KMS-11 (cell line): ENCODE data around the gene GMPR.

ENCODE experiments used
- H2AFZ ChIP-seq: fragments of 200-600 bp; sonication (generic); 2 replicates; pipeline ENCODE4 v1.6.1; 2016; ENCODE audit warnings: antibody characterized with exemption, mixed run types, low read depth
- H3K27ac ChIP-seq: fragments of 200-600 bp; sonication (generic); 2 replicates; pipeline ENCODE4 v1.6.1; 2016; ENCODE audit warnings: mild to moderate bottlenecking, mixed run types
- H3K27me3 ChIP-seq: fragments of 200-600 bp; sonication (generic); 2 replicates; pipeline ENCODE4 v1.6.1; 2017; ENCODE audit warnings: mild to moderate bottlenecking, low read depth, mixed run types, moderate library complexity; ENCODE audit not compliant: insufficient read depth
- H3K36me3 ChIP-seq: fragments of 200-600 bp; sonication (generic); 2 replicates; pipeline ENCODE4 v1.6.1; 2017; ENCODE audit warnings: mild to moderate bottlenecking, mixed run types; ENCODE audit not compliant: insufficient read depth
- H3K4me1 ChIP-seq: fragments of 200-600 bp; sonication (generic); 2 replicates; pipeline ENCODE4 v1.6.1; 2016; ENCODE audit warnings: mild to moderate bottlenecking, low read depth, mixed run types; ENCODE audit not compliant: poor library complexity, severe bottlenecking
- H3K4me2 ChIP-seq: fragments of 200-600 bp; sonication (generic); 2 replicates; pipeline ENCODE4 v1.7.0; 2016; ENCODE audit warnings: mild to moderate bottlenecking, mixed run types
- H3K4me3 ChIP-seq: fragments of 200-600 bp; sonication (generic); IDR thresholded peaks from 2 replicates; pipeline ENCODE4 v1.6.1; 2017; ENCODE audit warnings: low read depth, low read length, mixed read lengths; ENCODE audit not compliant: insufficient read depth
- H3K79me2 ChIP-seq: fragments of 200-600 bp; sonication (generic); 2 replicates; pipeline ENCODE4 v1.6.1; 2016; ENCODE audit warnings: low read depth, mixed run types; ENCODE audit not compliant: insufficient read depth
- H3K9ac ChIP-seq: fragments of 200-600 bp; sonication (generic); 2 replicates; pipeline ENCODE4 v1.6.1; 2016; ENCODE audit warnings: mild to moderate bottlenecking, mixed run types
- H4K20me1 ChIP-seq: fragments of 200-600 bp; sonication (generic); 2 replicates; pipeline ENCODE4 v1.6.1; 2016; ENCODE audit warnings: mild to moderate bottlenecking, mixed run types; ENCODE audit not compliant: insufficient read depth
- TF ChIP-seq, protein P1 (sequence below): fragments of 200-600 bp; sonication (generic); conservative IDR thresholded peaks from 2 replicates; pipeline ENCODE4 v1.6.1; 2017; ENCODE audit warnings: low read depth, mild to moderate bottlenecking, antibody characterized with exemption, low read length, moderate library complexity, mixed read lengths

Gene GMPR

DNA sequence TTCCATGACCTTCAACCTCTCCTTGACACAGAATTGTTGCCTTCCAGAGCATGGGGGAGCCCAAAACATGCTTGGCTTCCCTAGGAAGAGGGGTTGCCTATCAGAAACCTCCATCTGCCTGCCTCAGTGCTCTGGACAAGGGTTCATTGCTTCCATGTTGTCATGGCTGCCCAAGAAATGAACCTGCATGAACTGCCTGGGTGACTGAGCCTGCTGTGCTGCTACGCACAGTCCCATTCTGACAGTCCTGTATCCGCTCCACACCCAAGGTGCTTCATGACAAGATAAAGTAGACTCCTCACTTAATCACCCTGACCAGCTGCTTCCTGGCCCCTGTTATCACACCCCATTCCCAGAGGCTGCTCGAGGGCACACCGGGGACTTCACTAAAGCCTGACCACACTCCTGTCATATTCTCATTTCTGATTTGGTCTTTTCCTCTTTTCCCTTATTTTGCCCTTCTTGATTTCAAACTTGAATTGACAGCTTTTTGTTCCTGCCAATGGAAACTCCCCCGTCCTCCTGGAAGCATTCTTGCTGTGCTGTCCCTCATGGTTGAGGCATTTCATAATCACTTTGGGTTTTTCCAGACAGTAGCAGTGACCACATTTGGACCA, 31.9 kb downstream of the GMPR start:
- Histone ChIP-seq H2AFZ (no peak overlapping the region), H3K4me1 (no peaks in the 10 kb centered on the region), H3K27ac (no peak overlapping the region), H3K79me2 (no peaks in the 10 kb centered on the region), H3K27me3 (no peaks in the 10 kb centered on the region), H4K20me1 (no peaks in the 10 kb centered on the region), H3K9ac (no peak overlapping the region), H3K4me2 (no peak overlapping the region), H3K36me3 (no peaks in the 10 kb centered on the region), H3K4me3 (no peak overlapping the region)
- TF ChIP-seq, protein P1, sequence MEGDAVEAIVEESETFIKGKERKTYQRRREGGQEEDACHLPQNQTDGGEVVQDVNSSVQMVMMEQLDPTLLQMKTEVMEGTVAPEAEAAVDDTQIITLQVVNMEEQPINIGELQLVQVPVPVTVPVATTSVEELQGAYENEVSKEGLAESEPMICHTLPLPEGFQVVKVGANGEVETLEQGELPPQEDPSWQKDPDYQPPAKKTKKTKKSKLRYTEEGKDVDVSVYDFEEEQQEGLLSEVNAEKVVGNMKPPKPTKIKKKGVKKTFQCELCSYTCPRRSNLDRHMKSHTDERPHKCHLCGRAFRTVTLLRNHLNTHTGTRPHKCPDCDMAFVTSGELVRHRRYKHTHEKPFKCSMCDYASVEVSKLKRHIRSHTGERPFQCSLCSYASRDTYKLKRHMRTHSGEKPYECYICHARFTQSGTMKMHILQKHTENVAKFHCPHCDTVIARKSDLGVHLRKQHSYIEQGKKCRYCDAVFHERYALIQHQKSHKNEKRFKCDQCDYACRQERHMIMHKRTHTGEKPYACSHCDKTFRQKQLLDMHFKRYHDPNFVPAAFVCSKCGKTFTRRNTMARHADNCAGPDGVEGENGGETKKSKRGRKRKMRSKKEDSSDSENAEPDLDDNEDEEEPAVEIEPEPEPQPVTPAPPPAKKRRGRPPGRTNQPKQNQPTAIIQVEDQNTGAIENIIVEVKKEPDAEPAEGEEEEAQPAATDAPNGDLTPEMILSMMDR, result no peak

DNA sequence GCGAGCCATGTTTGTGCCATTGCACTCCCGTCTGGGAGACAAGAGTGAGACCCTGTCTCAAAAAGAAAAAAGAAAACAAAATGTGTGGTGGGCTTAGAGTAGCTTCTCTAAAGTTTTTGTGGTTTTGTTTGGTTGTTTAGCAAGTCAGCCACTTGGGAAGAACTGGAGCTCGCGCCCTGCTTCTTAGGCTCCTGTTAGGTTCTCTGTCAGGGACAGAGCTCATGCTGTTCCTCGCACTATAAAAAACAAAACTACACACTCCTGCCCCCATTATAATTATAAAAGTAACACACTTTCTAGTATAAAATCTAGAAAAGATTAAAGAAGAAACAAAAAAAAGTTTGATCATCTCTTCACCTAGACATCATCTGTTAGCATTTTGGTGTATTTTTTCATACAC, 33.0 kb downstream of the GMPR start:
- Histone ChIP-seq H3K27me3 (no peaks in the 10 kb centered on the region), H3K4me3 (no peak overlapping the region), H3K36me3 (no peaks in the 10 kb centered on the region)

DNA sequence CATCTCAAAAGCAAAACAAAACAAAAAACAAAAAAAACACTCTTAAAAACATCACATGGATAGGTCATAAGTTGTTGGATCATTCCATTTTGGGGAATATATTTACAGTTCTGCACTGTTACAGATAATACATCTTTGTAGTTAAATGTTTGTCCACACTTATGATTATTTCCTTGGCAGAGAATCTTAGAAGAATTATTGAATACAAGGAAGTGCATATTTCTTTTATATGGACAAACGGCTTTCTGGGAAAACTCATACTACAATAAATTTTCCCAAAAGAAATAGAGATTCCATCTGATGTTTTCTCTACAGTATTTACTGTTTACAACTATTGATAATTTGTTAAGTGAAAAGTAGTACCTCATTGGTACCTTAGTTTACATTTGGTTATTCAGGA, 33.8 kb downstream of the GMPR start:
- Histone ChIP-seq H3K9ac (no peak overlapping the region), H3K27me3 (no peaks in the 10 kb centered on the region), H3K4me2 (no peak overlapping the region), H2AFZ (no peak overlapping the region), H3K4me1 (peaks cover 1% of the 10 kb centered on the region), H3K4me3 (no peak overlapping the region), H3K27ac (no peak overlapping the region), H3K36me3 (no peaks in the 10 kb centered on the region), H3K79me2 (no peaks in the 10 kb centered on the region), H4K20me1 (no peaks in the 10 kb centered on the region)
- TF ChIP-seq, protein P1, result no peak

More for the DNA sequence above, 33.0 kb downstream of the GMPR start:
- TF ChIP-seq, protein P1, result no peak
- no peaks in the 10 kb centered on the region for H4K20me1 ChIP-seq
- no peak overlapping the region for H3K4me2 ChIP-seq
- H3K79me2 ChIP-seq, result no peaks in the 10 kb centered on the region
- no peak overlapping the region for H3K9ac ChIP-seq
- H3K4me1 ChIP-seq, result no peaks in the 10 kb centered on the region
- H3K27ac ChIP-seq, result no peak overlapping the region
- H2AFZ ChIP-seq, result no peak overlapping the region

DNA sequence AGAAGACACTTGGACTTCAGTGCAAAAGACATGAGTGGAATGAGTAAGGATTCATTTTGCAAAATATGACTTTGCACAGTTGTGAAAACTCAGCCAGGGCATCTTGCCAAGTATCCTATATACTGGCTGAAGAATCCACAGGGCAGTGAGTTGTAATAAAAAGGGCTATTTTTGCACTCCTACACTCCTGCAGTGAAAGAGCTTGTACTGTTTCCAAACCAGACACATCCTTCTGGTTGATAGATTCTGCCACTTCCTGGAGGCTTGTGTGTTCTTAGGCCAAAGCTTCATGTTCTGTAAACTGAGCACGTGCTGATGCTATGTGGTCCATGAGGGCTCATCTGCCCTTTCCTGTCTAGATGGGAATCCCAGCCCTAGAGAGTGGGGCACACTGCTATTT, 34.9 kb downstream of the GMPR start:
- peaks cover 10% of the 10 kb centered on the region for H3K4me1 ChIP-seq
- no peak overlapping the region for H2AFZ ChIP-seq
- no peak overlapping the region for H3K9ac ChIP-seq
- H3K36me3 ChIP-seq, result no peaks in the 10 kb centered on the region
- H3K4me2 ChIP-seq, result no peak overlapping the region
- H3K27me3 ChIP-seq, result no peaks in the 10 kb centered on the region
- no peak overlapping the region for H3K4me3 ChIP-seq
- H3K27ac ChIP-seq, result no peak overlapping the region
- TF ChIP-seq, protein P1, result no peak
- no peaks in the 10 kb centered on the region for H4K20me1 ChIP-seq
- H3K79me2 ChIP-seq, result no peaks in the 10 kb centered on the region
